CD4-positive, alpha-beta T cell (primary cell): Measurements from ENCODE around the gene TSPAN18. TPM values are rescaled to one million over a fixed set of nuclear protein-coding genes. Genes with fewer than 3 reads are reported as not detected.

Experiments
- ATAC-seq: fragments of 200-7000 bp; cut with Tn5 transposase; one replicate; pipeline ENCODE4 v1.10.0; 2022; ENCODE audit warnings: mild to moderate bottlenecking; ENCODE audit not compliant: poor library complexity
- CTCF ChIA-PET: fragments of 350-600 bp; sonication (Branson Sonifier 250); formaldehyde crosslinking; loops from one replicate; lab custom pipeline; 2021; ENCODE audit warnings: antibody characterized with exemption, inconsistent platforms; lab: Charles Lee
- POLR2A ChIA-PET: fragments of 350-600 bp; sonication (Branson Sonifier 250); formaldehyde crosslinking; loops from one replicate; lab custom pipeline; 2021; ENCODE audit warnings: antibody characterized with exemption, inconsistent platforms; lab: Charles Lee
- DNase-seq, 14 experiments: peaks; one replicate each; pipeline ENCODE4 v3.0.0-alpha.2; 2013 to 2020; ENCODE audit warnings: mixed read lengths in 2 of 14
- H3K27ac ChIP-seq, 2 donors: one replicate each; pipeline versions ENCODE4 v1.5.1 to v1.7.0; 2013; ENCODE audit warnings: low read length in 2 of 2, low read depth in 1 of 2, mild to moderate bottlenecking in 1 of 2
- H3K27me3 ChIP-seq, 2 experiments: 1 replicate in 1 of 2; 2 replicates in 1 of 2; pipeline versions ENCODE4 v1.6.1 to v1.7.0; 2013; ENCODE audit warnings: low read length in 2 of 2, control low read depth in 1 of 2, mild to moderate bottlenecking in 1 of 2, moderate library complexity in 1 of 2; ENCODE audit not compliant: insufficient read depth in 2 of 2, control insufficient read depth in 1 of 2
- H3K36me3 ChIP-seq: one replicate; pipeline ENCODE4 v1.6.1; 2013; ENCODE audit warnings: low read length, control low read depth; ENCODE audit not compliant: insufficient read depth
- H3K4me1 ChIP-seq: one replicate; pipeline ENCODE4 v1.6.1; 2013; ENCODE audit warnings: low read length, control low read depth; ENCODE audit not compliant: insufficient read depth
- H3K4me3 ChIP-seq: one replicate; pipeline ENCODE4 v1.5.1; 2013; ENCODE audit warnings: mild to moderate bottlenecking, low read length, moderate library complexity
- H3K9me3 ChIP-seq, 2 experiments: 1 replicate in 1 of 2; 2 replicates in 1 of 2; pipeline versions ENCODE4 v1.6.1 to v1.7.0; 2013; ENCODE audit warnings: low read length in 2 of 2, mild to moderate bottlenecking in 2 of 2, control low read depth in 1 of 2, moderate library complexity in 1 of 2; ENCODE audit not compliant: control insufficient read depth in 1 of 2, insufficient read depth in 1 of 2
- H3K27ac Mint-ChIP-seq: one replicate; pipeline ENCODE4 v1.8.0; 2020; ENCODE audit warnings: mixed read lengths
- H3K27me3 Mint-ChIP-seq: one replicate; pipeline ENCODE4 v1.8.0; 2021; ENCODE audit warnings: mixed read lengths
- H3K36me3 Mint-ChIP-seq: one replicate; pipeline ENCODE4 v1.8.0; 2021; ENCODE audit warnings: low read depth, mixed read lengths
- H3K4me1 Mint-ChIP-seq: one replicate; pipeline ENCODE4 v1.8.0; 2021; ENCODE audit warnings: low read depth, mixed read lengths
- H3K4me3 Mint-ChIP-seq: one replicate; pipeline ENCODE4 v1.8.0; 2020; ENCODE audit warnings: mild to moderate bottlenecking, mixed read lengths
- H3K9me3 Mint-ChIP-seq: one replicate; pipeline ENCODE4 v1.8.0; 2020; ENCODE audit warnings: mixed read lengths
- CTCF ChIP-seq: fragments of 200-600 bp; IDR thresholded peaks from one replicate; pipeline ENCODE4 v1.8.0; 2022; ENCODE audit warnings: antibody characterized with exemption, mild to moderate bottlenecking
- intact Hi-C, 2 experiments: fragments of 100-400 bp; cut with DNase I in 1 of 2; cut with micrococcal nuclease in 1 of 2; formaldehyde crosslinking; loops; one replicate each; pipeline versions ENCODE4 v1.15.1 to v1.9.0; 2023 to 2025; cut with DNase I, micrococcal nuclease
- total RNA-seq, 174 experiments: library from RNA in 2 of 174; stranded (reverse) in 2 of 174; gene quantifications; one replicate each; pipeline ENCODE4 v1.2.3 and lab custom pipeline; 2021 to 2026

The TSPAN18 gene
- total RNA-seq, 2 experiments from 2014 or later, result 23.0 to 25.3 TPM

GRCh38 chr11:44885065-44885810 is 158.5 kb downstream of the TSPAN18 start:
- peaks cover 12% of the 10 kb centered on the region for H3K36me3 ChIP-seq
- H3K9me3 Mint-ChIP-seq, result no peaks in the 10 kb centered on the region
- H3K36me3 Mint-ChIP-seq, result no peaks in the 10 kb centered on the region
- ATAC-seq (no peak), DNase-seq (no peak)
- no peak overlapping the region for H3K27ac Mint-ChIP-seq
- H3K4me3 Mint-ChIP-seq, result no peak overlapping the region
- no peaks in the 10 kb centered on the region for H3K27me3 Mint-ChIP-seq
- H3K4me3 ChIP-seq, result no peak overlapping the region
- H3K27me3 ChIP-seq, result no peaks in the 10 kb centered on the region
- ChIA-PET POLR2A (no interaction called here), CTCF (no interaction called here)
- no peaks in the 10 kb centered on the region for H3K4me1 Mint-ChIP-seq
- H3K4me1 ChIP-seq, result peaks cover 2% of the 10 kb centered on the region
- intact Hi-C loops, result no loop called here
- TF ChIP-seq CTCF, result no peak
- H3K27ac ChIP-seq, result no peak overlapping the region
- no peaks in the 10 kb centered on the region for H3K9me3 ChIP-seq

GRCh38 chr11:44885919-44886789 is 159.4 kb downstream of the TSPAN18 start:
- ChIA-PET CTCF (no interaction called here), POLR2A (no interaction called here)
- no peaks in the 10 kb centered on the region for H3K27me3 Mint-ChIP-seq
- H3K27ac Mint-ChIP-seq, result no peak overlapping the region
- H3K36me3 ChIP-seq, result peaks cover 7% of the 10 kb centered on the region
- no peaks in the 10 kb centered on the region for H3K9me3 ChIP-seq
- ATAC-seq (no peak), DNase-seq (no peak)
- no peak for TF ChIP-seq CTCF
- no peaks in the 10 kb centered on the region for H3K27me3 ChIP-seq
- H3K4me3 Mint-ChIP-seq, result no peak overlapping the region
- H3K4me3 ChIP-seq, result no peak overlapping the region
- peaks cover 2% of the 10 kb centered on the region for H3K4me1 ChIP-seq
- H3K9me3 Mint-ChIP-seq, result no peaks in the 10 kb centered on the region
- H3K36me3 Mint-ChIP-seq, result no peaks in the 10 kb centered on the region
- H3K4me1 Mint-ChIP-seq, result no peaks in the 10 kb centered on the region
- intact Hi-C loops, result no loop called here
- H3K27ac ChIP-seq, result no peak overlapping the region

GRCh38 chr11:44886790-44887140 is 160.0 kb downstream of the TSPAN18 start:
- peaks cover 7% of the 10 kb centered on the region for H3K36me3 ChIP-seq
- no peaks in the 10 kb centered on the region for H3K4me1 Mint-ChIP-seq
- no peak overlapping the region for H3K4me3 ChIP-seq
- ATAC-seq, result no peak
- H3K36me3 Mint-ChIP-seq, result no peaks in the 10 kb centered on the region
- peaks cover 2% of the 10 kb centered on the region for H3K4me1 ChIP-seq
- no peak overlapping the region for H3K4me3 Mint-ChIP-seq
- H3K27me3 Mint-ChIP-seq, result no peaks in the 10 kb centered on the region
- no peak overlapping the region for H3K27ac Mint-ChIP-seq
- H3K27ac ChIP-seq, result no peak overlapping the region
- intact Hi-C loops, result no loop called here
- H3K27me3 ChIP-seq, result no peaks in the 10 kb centered on the region
- no peak for TF ChIP-seq CTCF
- CTCF ChIA-PET, result no interaction called here
- no peaks in the 10 kb centered on the region for H3K9me3 ChIP-seq
- H3K9me3 Mint-ChIP-seq, result no peaks in the 10 kb centered on the region
- POLR2A ChIA-PET, result no interaction called here
- no peak for DNase-seq
